ENCODE measurements around the gene CELF2.

CELF2 gene

DNA sequence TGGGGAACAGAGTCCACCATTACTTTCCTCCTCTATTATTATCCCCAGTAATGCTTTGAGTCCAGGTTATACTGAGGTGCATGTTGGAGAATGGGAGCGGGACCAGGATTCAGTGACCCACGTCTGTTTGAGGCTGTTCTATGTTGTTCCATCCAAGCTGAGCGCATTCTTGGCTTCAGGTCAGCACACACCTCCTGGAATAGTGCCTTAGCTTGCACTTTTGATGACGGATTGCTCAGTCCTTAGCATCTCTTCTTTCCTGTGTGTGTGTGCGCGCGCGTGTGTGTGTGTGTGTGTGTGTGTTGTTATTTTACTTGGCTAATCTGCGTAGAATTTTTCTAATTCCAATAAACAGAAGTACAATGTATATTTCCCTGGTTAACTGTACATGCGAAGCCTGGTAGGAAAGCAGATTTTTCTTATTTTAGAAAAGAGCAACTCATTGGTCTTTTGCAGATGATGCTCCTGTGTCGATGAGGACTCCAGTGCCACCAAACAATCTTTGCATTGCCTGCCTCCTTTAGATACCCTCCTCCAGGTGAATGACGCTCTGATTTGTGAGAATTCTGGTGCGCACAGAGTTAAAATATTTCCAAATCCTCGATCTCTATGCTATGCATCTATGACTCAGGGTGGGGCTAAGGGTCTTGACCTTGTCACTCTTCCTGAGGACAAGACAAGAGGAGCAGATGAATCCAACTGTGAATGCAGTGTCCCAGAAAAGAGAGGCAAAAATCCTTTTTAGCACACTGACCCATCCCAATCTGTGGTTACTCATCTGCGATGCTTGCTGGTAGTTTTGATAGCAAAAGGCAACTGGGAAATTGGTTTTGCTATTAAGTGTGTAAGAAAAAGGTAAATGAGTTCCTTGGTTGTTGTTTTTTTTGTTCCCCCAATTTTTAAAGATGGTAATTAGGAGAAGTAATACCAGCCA, 13.3 kb upstream of the CELF2 start:
- no peak for TF ChIP-seq ISL1 (CRISPR knock-in tag; IDR thresholded peaks at IDR 0.05)
- no peak for TF ChIP-seq OSR1 (CRISPR knock-in tag; IDR thresholded peaks at IDR 0.05)
- TF ChIP-seq GLIS3 (CRISPR knock-in tag; IDR thresholded peaks at IDR 0.05): no peak
- TF ChIP-seq, protein P1, sequence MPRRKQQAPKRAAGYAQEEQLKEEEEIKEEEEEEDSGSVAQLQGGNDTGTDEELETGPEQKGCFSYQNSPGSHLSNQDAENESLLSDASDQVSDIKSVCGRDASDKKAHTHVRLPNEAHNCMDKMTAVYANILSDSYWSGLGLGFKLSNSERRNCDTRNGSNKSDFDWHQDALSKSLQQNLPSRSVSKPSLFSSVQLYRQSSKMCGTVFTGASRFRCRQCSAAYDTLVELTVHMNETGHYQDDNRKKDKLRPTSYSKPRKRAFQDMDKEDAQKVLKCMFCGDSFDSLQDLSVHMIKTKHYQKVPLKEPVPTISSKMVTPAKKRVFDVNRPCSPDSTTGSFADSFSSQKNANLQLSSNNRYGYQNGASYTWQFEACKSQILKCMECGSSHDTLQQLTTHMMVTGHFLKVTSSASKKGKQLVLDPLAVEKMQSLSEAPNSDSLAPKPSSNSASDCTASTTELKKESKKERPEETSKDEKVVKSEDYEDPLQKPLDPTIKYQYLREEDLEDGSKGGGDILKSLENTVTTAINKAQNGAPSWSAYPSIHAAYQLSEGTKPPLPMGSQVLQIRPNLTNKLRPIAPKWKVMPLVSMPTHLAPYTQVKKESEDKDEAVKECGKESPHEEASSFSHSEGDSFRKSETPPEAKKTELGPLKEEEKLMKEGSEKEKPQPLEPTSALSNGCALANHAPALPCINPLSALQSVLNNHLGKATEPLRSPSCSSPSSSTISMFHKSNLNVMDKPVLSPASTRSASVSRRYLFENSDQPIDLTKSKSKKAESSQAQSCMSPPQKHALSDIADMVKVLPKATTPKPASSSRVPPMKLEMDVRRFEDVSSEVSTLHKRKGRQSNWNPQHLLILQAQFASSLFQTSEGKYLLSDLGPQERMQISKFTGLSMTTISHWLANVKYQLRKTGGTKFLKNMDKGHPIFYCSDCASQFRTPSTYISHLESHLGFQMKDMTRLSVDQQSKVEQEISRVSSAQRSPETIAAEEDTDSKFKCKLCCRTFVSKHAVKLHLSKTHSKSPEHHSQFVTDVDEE (CRISPR knock-in tag; IDR thresholded peaks at IDR 0.05): no peak
- TF ChIP-seq, protein P2, sequence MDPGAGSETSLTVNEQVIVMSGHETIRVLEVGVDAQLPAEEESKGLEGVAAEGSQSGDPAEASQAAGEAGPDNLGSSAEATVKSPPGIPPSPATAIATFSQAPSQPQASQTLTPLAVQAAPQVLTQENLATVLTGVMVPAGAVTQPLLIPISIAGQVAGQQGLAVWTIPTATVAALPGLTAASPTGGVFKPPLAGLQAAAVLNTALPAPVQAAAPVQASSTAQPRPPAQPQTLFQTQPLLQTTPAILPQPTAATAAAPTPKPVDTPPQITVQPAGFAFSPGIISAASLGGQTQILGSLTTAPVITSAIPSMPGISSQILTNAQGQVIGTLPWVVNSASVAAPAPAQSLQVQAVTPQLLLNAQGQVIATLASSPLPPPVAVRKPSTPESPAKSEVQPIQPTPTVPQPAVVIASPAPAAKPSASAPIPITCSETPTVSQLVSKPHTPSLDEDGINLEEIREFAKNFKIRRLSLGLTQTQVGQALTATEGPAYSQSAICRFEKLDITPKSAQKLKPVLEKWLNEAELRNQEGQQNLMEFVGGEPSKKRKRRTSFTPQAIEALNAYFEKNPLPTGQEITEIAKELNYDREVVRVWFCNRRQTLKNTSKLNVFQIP (CRISPR knock-in tag; IDR thresholded peaks at IDR 0.05; ENCODE audit: borderline replicate concordance, low read depth): no peak
- TF ChIP-seq ESRRG (CRISPR knock-in tag; IDR thresholded peaks at IDR 0.05): no peak
- TF ChIP-seq SNAI2 (CRISPR knock-in tag; IDR thresholded peaks at IDR 0.05): no peak
- TF ChIP-seq RARB (CRISPR knock-in tag; IDR thresholded peaks at IDR 0.05): no peak
- no peak for TF ChIP-seq ZFP30 (CRISPR knock-in tag; IDR thresholded peaks at IDR 0.05)
- TF ChIP-seq BACH2 (CRISPR knock-in tag; IDR thresholded peaks at IDR 0.05; ENCODE audit: borderline replicate concordance): no peak
- no peak for TF ChIP-seq ZNF565 (CRISPR knock-in tag; conservative IDR thresholded peaks at IDR 0.05; ENCODE audit: low read depth)
- ATAC-seq: no peak

DNA sequence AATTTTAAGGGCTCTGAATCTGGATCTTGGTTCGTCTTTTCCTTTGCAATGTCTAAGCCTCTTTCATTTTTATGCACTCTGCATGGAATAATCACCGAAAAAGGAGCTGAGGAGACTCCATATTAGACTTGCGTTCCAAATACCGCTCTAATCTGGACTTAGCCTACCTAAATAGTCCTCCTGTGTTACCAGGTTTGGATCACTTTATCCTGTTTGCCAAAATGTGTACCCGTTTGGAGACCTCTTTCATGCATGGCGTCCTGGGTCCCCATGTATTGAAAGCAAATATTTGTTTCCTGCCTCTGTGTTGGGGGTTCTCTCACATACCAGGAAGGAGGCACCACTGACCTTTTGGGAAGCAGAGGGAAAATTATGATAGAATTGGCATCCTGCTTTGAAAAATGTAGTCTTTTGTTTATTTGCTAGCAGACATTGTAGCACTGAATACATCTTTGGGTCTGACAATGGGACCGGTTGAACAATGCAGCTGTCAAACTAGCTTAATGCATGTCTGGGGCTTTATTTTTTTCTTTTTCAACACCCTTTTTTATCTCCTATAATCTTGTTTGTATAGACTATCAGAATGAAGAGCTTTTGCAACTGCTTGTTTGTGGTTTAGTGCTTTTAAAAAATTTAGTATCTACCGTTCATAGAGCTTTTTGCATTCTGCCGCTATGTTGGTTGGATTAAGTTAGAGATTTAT, 11.8 kb upstream of the CELF2 start:
- no peak for ATAC-seq
- no peak for TF ChIP-seq CSDC2 (CRISPR knock-in tag; IDR thresholded peaks at IDR 0.05)

DNA sequence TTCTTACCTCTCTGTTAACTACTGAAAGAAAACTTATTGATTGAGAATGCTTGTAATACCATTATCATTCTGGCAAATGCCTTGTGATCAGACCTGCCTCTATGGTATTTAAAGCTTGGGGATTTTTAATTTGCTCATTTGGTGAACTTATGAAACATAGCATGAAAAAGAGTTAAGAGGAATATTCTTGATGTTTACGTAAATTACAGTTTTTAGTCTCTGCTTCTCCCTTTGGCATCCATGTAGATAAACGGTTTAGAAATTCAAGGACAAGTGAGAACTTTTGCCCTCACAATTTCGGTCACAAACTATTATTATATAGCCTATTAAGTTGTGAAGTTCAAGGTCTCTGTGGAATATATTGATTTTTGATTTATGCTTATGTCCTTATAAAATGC, 11.2 kb upstream of the CELF2 start:
- ATAC-seq: no peak
- TF ChIP-seq ZFP3 (CRISPR knock-in tag; IDR thresholded peaks at IDR 0.05) (no peak), BACH2 (CRISPR knock-in tag; IDR thresholded peaks at IDR 0.05; ENCODE audit: borderline replicate concordance) (no peak), PPARA (CRISPR knock-in tag; IDR thresholded peaks at IDR 0.05; ENCODE audit: borderline replicate concordance) (no peak), GLIS3 (CRISPR knock-in tag; IDR thresholded peaks at IDR 0.05) (no peak), ZNF70 (CRISPR knock-in tag; IDR thresholded peaks at IDR 0.05) (no peak), RARB (CRISPR knock-in tag; IDR thresholded peaks at IDR 0.05) (no peak), ZNF565 (CRISPR knock-in tag; conservative IDR thresholded peaks at IDR 0.05; ENCODE audit: low read depth) (no peak), SNAI2 (CRISPR knock-in tag; IDR thresholded peaks at IDR 0.05) (no peak), ZFP30 (CRISPR knock-in tag; IDR thresholded peaks at IDR 0.05) (no peak), ZNF8 (CRISPR knock-in tag; IDR thresholded peaks at IDR 0.05) (no peak), TOX (CRISPR knock-in tag; IDR thresholded peaks at IDR 0.05; ENCODE audit: borderline replicate concordance) (no peak)
- TF ChIP-seq, protein P2 (CRISPR knock-in tag; IDR thresholded peaks at IDR 0.05; ENCODE audit: borderline replicate concordance, low read depth): no peak
- TF ChIP-seq, protein P3, sequence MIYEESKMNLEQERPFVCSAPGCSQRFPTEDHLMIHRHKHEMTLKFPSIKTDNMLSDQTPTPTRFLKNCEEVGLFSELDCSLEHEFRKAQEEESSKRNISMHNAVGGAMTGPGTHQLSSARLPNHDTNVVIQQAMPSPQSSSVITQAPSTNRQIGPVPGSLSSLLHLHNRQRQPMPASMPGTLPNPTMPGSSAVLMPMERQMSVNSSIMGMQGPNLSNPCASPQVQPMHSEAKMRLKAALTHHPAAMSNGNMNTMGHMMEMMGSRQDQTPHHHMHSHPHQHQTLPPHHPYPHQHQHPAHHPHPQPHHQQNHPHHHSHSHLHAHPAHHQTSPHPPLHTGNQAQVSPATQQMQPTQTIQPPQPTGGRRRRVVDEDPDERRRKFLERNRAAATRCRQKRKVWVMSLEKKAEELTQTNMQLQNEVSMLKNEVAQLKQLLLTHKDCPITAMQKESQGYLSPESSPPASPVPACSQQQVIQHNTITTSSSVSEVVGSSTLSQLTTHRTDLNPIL (CRISPR knock-in tag; IDR thresholded peaks at IDR 0.05; ENCODE audit: low read depth): no peak
- TF ChIP-seq, protein P1 (CRISPR knock-in tag; IDR thresholded peaks at IDR 0.05): no peak
- TF ChIP-seq, protein P4, sequence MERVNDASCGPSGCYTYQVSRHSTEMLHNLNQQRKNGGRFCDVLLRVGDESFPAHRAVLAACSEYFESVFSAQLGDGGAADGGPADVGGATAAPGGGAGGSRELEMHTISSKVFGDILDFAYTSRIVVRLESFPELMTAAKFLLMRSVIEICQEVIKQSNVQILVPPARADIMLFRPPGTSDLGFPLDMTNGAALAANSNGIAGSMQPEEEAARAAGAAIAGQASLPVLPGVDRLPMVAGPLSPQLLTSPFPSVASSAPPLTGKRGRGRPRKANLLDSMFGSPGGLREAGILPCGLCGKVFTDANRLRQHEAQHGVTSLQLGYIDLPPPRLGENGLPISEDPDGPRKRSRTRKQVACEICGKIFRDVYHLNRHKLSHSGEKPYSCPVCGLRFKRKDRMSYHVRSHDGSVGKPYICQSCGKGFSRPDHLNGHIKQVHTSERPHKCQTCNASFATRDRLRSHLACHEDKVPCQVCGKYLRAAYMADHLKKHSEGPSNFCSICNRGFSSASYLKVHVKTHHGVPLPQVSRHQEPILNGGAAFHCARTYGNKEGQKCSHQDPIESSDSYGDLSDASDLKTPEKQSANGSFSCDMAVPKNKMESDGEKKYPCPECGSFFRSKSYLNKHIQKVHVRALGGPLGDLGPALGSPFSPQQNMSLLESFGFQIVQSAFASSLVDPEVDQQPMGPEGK (CRISPR knock-in tag; IDR thresholded peaks at IDR 0.05; ENCODE audit: borderline replicate concordance): no peak

All from SK-N-SH treated with all-trans-retinoic acid at 6 μM for 48 hours (cell line).